T-helper 1 cell treated with Interleukin-12 subunit alpha and Interleukin-12 subunit beta and Interleukin-4 antibody, amounts not matched to agents 30 μg/mL and 1 μg/mL, for 36 hours (primary cell): ENCODE data around the gene ZNF778.
"Not testable (repeated sequence)": the region's sequence is repeated elsewhere in the genome, so short reads cannot be mapped to it uniquely, and the experiment has no call there.

Experiments used
- H3K27ac Mint-ChIP-seq: one replicate; pipeline ENCODE4 v1.8.0; 2021; ENCODE audit warnings: mild to moderate bottlenecking, mixed read lengths
- H3K27me3 Mint-ChIP-seq: one replicate; pipeline ENCODE4 v1.8.0; 2021; ENCODE audit warnings: low read depth, mixed read lengths
- H3K36me3 Mint-ChIP-seq: one replicate; pipeline ENCODE4 v1.8.0; 2021; ENCODE audit warnings: low read depth, mixed read lengths
- H3K4me1 Mint-ChIP-seq: one replicate; pipeline ENCODE4 v1.8.0; 2021; ENCODE audit warnings: low read depth, mixed read lengths
- H3K4me3 Mint-ChIP-seq: one replicate; pipeline ENCODE4 v1.8.0; 2021; ENCODE audit warnings: mild to moderate bottlenecking, moderate library complexity, mixed read lengths
- H3K9me3 Mint-ChIP-seq: one replicate; pipeline ENCODE4 v1.8.0; 2021; ENCODE audit warnings: mixed read lengths

ZNF778 gene

DNA sequence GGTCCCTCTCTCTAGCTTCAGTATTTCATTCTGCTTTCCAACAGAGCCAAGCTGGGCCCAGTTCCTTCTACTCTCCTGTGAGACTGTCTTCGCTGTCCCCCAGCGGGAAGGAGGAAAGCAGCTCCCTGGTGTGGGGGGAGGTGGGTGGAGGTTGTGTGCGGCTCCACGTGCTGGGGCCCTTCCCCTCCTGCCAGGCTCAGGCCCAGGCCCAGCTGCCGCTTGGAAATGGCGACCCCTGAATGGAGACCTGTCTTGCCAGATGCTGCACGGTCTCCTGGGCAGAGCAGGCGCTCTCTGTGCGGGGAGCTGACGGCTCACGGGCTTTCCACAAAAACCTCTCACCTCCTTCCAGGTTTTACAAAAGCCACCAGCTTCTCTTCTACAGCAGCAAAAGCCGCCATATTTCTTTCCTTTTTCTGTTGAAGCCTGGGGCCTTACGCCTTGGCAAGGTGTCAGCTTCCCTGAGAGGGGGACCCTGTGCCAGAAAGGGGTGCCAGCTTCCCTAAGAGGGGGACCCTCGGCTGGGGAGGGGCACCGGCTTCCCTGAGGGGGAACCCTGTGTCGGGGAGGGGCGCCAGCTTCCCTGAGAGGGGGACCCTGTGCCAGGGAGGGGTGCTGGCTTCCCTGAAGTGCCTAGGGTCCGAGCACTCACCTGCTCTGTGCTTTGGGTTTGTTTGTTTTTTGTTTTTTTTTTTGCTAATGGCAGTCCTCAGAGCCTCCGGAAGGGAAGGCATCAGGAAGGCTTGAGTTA, 47.5 kb downstream of the ZNF778 start:
- Mint-ChIP-seq H3K27me3 (no peaks in the 10 kb centered on the region), H3K36me3 (peaks cover 3% of the 10 kb centered on the region), H3K27ac (no peak overlapping the region), H3K9me3 (no peaks in the 10 kb centered on the region), H3K4me1 (peaks cover 5% of the 10 kb centered on the region), H3K4me3 (no peak overlapping the region)

DNA sequence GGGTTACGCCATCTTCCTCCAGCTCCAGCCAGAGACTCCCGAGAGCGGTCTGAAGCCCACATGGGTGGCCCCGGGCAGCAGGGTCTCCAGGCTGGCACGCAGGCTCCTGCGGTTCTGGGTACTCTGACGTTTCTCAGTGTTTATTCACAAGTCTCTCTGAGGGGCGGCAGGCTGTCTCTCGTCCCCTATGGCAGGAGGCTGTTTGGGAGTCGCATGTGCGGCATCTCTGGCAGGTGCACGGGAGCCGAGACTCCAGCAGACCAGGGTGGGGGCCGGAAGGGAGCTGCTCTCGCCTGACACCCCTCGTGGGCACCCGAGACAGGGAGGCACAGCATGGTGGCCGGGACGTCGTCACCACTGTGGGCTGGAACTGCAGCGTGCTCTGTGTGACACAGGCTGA, 48.1 kb downstream of the ZNF778 start:
- H3K9me3 Mint-ChIP-seq: no peaks in the 10 kb centered on the region
- no peak overlapping the region for H3K27ac Mint-ChIP-seq
- peaks cover 5% of the 10 kb centered on the region for H3K4me1 Mint-ChIP-seq
- H3K36me3 Mint-ChIP-seq: peaks cover 3% of the 10 kb centered on the region
- no peak overlapping the region for H3K4me3 Mint-ChIP-seq
- no peaks in the 10 kb centered on the region for H3K27me3 Mint-ChIP-seq

GRCh38 chr16:89266521-89267134, 49.1 kb downstream of the ZNF778 start:
- H3K27ac Mint-ChIP-seq: no peak overlapping the region
- H3K4me1 Mint-ChIP-seq: peaks cover 2% of the 10 kb centered on the region
- H3K27me3 Mint-ChIP-seq: no peaks in the 10 kb centered on the region
- no peak overlapping the region for H3K4me3 Mint-ChIP-seq
- H3K9me3 Mint-ChIP-seq: no peaks in the 10 kb centered on the region
- peaks cover 7% of the 10 kb centered on the region for H3K36me3 Mint-ChIP-seq

DNA sequence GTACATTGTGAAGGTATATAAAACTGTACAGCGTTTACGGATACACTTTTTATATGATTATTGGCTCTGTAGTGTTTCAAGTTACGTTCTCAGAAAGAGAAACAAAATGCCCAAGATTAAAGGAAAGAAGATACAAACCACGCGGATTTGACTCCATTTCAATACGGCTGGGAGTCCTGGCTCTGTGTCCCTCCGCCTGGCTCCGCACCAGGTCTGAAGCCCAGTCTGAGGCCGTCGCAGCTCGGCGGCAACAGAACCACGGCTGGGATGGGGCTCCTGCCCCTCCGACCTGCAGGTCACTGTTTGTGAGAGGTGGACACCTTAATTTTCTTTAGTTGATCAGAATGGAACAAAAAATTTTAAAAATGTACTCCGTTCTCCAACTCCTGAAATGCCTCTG, 50.2 kb downstream of the ZNF778 start:
- H3K4me3 Mint-ChIP-seq, H3K27ac Mint-ChIP-seq, H3K4me1 Mint-ChIP-seq, H3K27me3 Mint-ChIP-seq, H3K9me3 Mint-ChIP-seq: not testable (repeated sequence)
- H3K36me3 Mint-ChIP-seq: peaks cover 12% of the 10 kb centered on the region

DNA sequence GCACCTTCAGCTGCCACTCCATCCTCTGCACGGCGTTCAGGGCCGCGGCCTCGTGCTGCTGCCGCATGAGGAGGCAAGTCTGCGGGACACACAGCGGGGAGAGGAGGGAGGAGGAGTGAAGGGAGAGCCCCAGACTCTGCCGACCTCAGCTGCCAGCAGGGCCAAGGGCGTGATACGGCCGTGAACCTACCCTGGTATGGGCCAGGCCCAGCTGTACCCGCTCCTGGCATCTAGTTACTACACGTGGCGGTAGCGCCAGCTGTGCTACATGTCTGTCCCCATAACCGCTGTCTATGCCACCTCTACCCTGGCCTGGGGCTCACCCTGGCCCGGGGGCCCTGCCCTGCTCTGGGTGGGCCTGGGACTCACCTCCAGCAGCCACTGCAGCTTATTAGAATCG, 51.1 kb downstream of the ZNF778 start:
- peaks cover 21% of the 10 kb centered on the region for H3K36me3 Mint-ChIP-seq
- H3K4me1 Mint-ChIP-seq: no peaks in the 10 kb centered on the region
- H3K4me3 Mint-ChIP-seq: no peak overlapping the region
- H3K27ac Mint-ChIP-seq: no peak overlapping the region
- H3K27me3 Mint-ChIP-seq: no peaks in the 10 kb centered on the region
- H3K9me3 Mint-ChIP-seq: no peaks in the 10 kb centered on the region

DNA sequence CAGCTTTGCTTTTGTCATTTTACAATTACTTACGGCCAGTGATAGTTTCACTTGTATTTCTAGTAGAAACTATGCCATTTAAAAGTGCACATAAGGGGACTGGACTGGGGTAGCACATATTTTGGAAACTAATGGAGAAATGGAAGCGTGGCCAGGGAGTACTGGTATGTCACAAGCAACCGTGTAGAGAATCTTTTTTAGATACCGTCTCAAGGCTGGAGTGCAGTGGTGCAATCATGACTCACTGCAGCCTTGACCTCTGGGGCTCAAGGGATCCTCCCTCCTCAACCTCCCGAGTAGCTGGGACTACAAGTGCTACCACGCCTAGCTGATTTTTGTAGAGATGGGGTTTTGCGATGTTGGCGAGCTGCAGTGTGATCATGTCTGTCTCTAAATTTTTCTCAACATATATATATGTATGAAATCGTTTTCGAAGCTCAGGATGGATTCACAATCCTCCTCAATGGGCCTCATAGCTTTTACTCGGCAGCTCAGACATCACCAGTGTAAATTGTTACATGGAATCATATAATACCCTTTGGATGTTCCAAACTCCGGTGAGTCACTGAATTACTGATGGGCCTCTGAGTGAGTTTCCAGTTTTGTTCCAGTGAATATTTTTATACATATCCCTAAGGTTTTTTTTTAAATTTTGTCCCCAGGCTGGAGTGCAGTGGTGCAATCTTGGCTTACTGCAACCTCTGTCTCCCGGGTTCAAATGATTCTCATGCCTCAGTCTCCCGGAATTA, 51.7 kb downstream of the ZNF778 start:
- Mint-ChIP-seq H3K27me3 (no peaks in the 10 kb centered on the region), H3K4me1 (no peaks in the 10 kb centered on the region), H3K36me3 (peaks cover 23% of the 10 kb centered on the region), H3K9me3 (no peaks in the 10 kb centered on the region), H3K27ac (no peak overlapping the region), H3K4me3 (no peak overlapping the region)

DNA sequence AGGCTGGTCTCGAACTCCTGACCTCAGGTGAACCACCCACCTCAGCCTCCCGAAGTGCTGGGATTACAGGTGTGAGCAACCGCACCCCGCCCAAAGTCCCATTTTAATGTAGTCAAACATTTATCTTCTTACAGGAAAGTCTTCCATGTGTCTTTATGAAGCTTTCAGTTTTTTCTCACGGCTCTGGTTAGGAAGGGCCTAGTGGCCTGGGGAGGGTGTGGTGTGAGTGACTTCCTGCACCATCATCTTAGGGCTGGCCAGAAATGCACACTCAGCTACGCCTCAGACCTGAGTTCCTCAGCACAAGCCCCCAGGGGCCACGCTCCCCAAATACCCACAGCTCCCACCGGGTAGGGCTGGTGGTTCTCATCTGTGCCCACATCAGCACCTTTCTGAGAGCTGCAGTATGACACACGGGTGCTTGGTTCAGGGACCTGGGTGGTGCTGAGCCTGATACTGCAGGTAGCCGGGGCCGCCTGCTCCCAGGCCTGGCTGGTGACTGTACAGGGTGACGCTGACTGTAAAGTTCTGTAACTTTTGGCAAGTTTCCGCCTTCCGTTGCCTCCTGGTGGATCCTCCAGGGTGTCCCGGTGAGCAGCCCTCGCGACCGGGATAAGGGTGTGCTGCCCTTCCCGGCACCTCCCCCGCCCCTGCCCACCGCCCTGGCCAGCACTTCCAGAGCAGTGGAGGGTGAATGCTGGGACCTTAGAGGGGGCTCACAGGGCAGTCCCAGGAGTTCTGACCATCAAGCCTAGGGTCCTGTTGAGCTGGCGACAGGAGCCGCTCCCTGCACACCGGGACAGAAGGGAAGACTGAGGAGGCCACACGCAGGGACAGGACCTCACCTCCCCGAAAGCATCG, 52.5 kb downstream of the ZNF778 start:
- Mint-ChIP-seq H3K36me3 (peaks cover 23% of the 10 kb centered on the region), H3K9me3 (no peaks in the 10 kb centered on the region), H3K4me3 (no peak overlapping the region), H3K4me1 (no peaks in the 10 kb centered on the region), H3K27ac (no peak overlapping the region), H3K27me3 (no peaks in the 10 kb centered on the region)

DNA sequence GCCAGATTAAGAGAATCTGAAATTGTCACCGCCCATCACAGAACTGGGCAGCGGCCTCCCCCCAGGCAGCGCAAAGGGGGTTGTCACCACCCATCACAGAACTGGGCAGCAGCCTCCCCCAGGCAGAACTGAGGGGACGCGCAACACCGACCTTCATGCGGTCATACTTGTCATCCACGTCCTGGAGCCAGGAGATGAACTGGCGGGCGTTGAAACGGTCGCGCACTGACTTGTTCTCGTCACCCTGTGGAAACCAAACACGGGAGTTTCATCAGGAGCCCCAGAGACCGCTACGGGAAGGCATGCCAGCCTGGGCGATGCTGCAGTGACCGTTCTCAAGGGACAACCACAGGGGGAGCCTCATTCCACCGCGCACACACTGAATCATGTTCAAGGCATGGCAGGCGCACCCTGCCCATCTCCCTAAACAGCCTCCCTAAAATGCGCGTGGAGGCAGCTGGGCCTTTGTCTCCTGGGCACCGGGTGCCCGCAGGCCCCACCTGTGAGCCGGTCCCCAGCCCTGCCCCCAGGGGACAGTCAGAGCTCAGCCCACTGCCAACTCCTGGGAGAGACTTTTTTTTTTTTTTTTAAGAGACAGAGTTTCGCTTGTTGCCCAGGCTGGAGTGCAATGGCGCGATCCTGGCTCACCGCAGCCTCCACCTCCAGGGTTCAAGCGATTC, 53.3 kb downstream of the ZNF778 start:
- no peak overlapping the region for H3K27ac Mint-ChIP-seq
- no peaks in the 10 kb centered on the region for H3K9me3 Mint-ChIP-seq
- H3K4me3 Mint-ChIP-seq: no peak overlapping the region
- H3K4me1 Mint-ChIP-seq: no peaks in the 10 kb centered on the region
- H3K27me3 Mint-ChIP-seq: no peaks in the 10 kb centered on the region
- H3K36me3 Mint-ChIP-seq: peaks cover 25% of the 10 kb centered on the region

DNA sequence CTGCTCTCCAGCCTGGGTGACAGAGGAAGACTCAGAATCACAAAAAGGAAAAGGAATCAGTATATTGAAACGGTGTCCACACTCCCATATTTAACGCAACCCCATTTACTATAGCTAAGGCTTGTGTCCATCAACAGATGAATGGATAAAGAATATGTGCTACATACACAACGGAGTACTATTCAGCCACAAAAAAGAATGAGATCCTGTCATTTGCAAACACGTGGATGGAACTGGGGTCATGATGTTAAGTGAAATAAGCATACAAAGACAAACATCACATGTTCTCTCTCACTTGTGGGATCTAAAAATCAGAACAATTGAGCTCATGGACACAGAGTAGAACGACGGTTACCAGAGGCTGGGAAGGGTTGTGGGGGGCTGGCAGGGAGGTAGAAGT, 55.1 kb downstream of the ZNF778 start:
- H3K4me3 Mint-ChIP-seq: no peak overlapping the region
- H3K27me3 Mint-ChIP-seq: no peaks in the 10 kb centered on the region
- H3K9me3 Mint-ChIP-seq: no peaks in the 10 kb centered on the region
- peaks cover 25% of the 10 kb centered on the region for H3K36me3 Mint-ChIP-seq
- H3K27ac Mint-ChIP-seq: no peak overlapping the region
- H3K4me1 Mint-ChIP-seq: no peaks in the 10 kb centered on the region

DNA sequence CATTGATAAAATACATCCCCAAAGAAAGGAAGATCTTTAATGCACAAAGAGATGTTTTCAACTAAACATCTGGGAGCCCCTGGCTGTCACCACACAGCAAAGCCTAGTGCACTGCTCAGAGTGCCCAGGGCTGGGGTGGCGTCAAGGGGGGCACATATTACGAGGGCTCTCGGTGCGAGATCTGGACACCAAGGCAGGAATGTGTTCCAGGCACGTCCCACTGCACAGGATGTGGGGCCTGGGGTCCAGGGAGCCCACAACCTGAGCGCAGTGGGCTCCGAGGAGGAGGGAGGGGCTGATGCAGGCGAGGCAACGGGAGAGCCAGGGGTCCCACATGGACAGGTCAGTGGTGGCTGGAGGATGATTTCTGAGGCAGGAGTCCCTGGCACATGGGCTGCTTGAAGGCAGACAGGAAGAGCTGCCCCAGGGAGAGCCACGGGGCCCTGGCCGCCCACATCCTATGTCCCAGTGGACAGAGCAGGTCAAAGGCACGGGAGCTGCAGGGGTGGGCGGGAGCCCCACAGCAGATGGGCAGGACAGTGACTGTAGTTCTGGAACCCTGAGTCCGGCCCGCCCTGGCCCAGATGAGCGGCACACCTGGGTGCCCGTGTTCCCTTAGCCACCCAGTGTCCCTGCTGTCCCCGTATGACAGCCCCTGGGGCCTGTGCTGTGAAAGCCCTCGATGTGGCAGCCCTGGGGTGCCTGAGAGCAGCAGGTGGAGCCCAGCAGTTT, 56.4 kb downstream of the ZNF778 start:
- Mint-ChIP-seq H3K4me1 (no peaks in the 10 kb centered on the region), H3K4me3 (no peak overlapping the region), H3K27me3 (no peaks in the 10 kb centered on the region), H3K27ac (no peak overlapping the region), H3K9me3 (no peaks in the 10 kb centered on the region), H3K36me3 (peaks cover 23% of the 10 kb centered on the region)

GRCh38 chr16:89274561-89275283, 57.2 kb downstream of the ZNF778 start:
- H3K4me3 Mint-ChIP-seq: no peak overlapping the region
- H3K27me3 Mint-ChIP-seq: no peaks in the 10 kb centered on the region
- H3K27ac Mint-ChIP-seq: no peak overlapping the region
- H3K9me3 Mint-ChIP-seq: no peaks in the 10 kb centered on the region
- H3K36me3 Mint-ChIP-seq: peaks cover 23% of the 10 kb centered on the region
- no peaks in the 10 kb centered on the region for H3K4me1 Mint-ChIP-seq

DNA sequence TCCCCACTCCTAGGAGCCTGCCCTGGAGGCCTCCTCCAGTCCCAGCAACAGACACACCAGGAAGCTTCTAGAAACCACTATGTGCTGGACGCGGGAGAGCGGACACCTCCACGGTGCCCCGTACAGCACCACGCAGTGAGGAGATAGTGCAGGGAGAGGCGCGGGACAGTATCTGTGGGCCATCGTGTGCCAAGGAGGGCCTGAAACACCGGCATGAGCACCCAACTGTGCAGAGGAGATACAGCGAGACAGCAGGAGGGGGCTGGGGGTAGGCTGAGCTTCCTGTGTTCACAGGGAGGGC, 57.7 kb downstream of the ZNF778 start:
- H3K4me3 Mint-ChIP-seq: no peak overlapping the region
- no peak overlapping the region for H3K27ac Mint-ChIP-seq
- H3K27me3 Mint-ChIP-seq: no peaks in the 10 kb centered on the region
- H3K9me3 Mint-ChIP-seq: no peaks in the 10 kb centered on the region
- no peaks in the 10 kb centered on the region for H3K4me1 Mint-ChIP-seq
- H3K36me3 Mint-ChIP-seq: peaks cover 22% of the 10 kb centered on the region
